Umbilical cord (tissue), 2 donors: ENCODE results near the gene MALL. TPM values are rescaled to one million over a fixed set of nuclear protein-coding genes. Genes with fewer than 3 reads are reported as not detected.
"Not testable (repeated sequence)": the region's sequence is repeated elsewhere in the genome, so short reads cannot be mapped to it uniquely, and the experiment has no call there.

Experiments
- DNase-seq: peaks from one replicate; pipeline ENCODE4 v3.0.0-alpha.2; 2015; ENCODE audit warnings: low spot score
- total RNA-seq: library from RNA; depleted of rRNA; stranded (reverse); fragments of >200 nt; gene quantifications from one replicate; pipeline ENCODE4 v1.2.3, GENCODE V29; 2014; ENCODE audit warnings: low replicate concordance; ENCODE audit not compliant: insufficient read depth

The MALL gene
- total RNA-seq, 1 donor from 2014 or later = 19.3 TPM

DNA sequence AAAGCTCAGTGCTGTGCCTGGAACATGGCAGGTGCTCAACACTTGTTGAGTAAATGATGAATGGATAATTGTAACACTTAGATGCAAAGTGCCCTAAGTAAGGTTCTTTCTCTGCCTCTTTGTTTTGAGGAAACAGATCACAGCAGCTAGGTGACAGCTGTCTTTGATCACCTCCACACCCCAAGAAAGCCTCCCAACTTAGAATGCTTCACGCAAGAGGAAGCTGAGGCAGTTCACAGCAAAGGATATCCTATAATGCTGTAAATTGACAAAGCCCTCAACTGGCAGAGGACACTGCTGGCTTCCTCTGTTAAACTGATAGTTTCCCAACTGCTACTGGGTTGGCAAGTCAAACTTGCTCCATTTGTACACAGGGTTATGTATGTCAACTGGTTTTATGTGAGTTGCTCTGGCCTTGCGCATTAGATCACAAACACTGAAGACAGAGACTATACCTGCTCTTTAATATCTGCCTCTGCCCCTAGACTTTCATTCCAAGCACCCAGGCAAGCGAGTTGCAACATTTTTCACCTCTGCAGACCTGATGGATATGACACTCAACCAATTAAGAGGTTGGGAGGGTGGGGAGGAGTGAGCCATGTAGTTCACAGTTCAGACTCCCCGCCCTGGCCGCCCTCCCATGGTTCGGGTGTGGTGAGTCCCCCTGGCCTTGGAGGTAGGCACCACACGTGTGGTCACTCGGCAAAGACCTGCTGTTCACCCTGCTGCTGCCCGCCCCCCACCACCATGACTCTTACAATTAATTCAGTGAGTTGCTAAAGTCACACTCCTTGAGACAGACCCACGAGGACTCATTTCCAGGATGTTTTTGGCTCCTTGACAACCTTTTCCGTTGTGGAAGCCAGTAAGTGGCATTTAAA, 4.8 kb upstream of the MALL start:
- no peak for DNase-seq

DNA sequence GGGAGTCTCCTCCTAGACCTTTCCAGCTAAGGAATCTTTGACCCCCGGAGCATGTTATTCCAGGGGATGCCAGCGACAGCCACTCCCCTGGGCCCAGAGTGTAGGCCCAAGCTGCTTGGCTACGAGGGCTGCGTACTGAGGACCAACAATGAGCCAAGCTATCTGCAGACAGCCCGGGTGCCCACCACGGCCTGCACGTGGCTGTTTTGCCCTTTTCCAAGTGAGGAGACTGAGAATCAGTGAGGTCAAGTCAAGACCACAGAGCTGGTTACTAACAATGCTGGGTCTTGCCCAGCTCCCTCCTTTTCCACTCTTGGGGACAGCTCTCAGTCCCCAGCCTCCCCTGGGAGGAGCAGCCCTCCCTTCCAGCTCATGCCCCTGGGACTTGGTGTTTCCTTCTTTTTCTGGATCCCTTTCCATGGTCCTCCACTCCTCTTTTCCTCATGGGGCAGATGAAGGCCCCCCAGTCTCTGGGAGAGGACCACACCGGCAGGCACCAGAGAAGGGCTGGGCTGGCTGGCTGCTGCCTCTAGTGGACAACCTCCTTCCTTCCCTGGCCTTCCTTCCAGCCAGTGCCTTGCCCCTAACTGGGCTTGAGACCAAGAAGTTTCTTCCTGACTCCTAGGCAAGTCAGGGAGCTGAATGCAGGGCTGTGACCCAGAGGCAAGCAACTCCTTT, 550 bp upstream of the MALL start:
- peak; percentile 45 for DNase-seq

DNA sequence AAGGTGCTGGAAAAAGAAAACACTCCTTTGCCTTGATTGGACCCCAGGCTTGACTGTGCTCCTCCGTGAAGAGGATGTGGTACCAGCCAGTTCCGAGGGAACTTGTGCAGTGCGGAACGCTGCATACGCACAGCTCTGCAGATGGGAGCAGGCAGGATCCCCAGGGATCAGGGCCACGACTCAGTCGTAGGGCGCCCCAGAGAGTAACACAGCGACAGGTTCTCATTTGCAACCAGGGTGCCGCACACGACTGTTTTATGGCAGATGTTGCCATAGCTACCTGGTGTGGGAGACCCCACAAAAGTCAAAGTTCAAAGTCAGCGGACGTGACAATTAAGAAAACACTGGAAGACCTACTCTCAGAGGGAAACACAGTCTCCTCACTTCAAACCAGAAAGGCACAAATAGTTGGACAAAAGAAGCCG, 779 bp downstream of the MALL start:
- DNase-seq = no peak

DNA sequence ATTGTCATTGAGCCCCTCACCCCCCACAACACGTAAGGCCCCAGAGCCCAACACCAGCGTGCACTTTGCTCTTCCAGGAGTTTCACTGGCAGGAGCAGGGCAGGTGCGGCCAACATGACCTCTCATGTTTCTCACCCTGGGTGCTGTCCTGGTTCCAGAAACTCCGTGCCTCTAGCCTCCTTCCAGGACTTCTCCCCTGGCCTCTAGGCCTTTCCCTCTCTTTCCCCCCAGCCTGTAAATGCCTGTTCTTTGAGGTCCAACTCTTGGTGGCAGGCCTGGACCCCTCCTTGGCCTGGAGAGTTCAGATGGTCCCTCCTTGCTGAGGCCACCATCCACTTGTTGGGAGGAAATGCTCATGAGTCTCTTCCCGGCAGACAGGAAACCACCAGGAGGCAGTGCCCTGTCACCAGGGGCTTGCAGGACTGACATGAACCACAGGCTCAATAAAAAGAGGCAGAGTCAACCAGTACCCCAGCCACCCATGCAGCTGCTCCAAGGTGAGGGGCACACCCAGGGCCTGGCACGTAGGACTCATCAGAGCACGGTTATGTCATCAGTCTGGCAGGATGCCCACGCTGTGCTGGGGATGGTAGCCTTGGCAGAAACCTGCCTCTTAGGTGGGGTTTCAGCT, 1.5 kb downstream of the MALL start:
- DNase-seq = no peak

DNA sequence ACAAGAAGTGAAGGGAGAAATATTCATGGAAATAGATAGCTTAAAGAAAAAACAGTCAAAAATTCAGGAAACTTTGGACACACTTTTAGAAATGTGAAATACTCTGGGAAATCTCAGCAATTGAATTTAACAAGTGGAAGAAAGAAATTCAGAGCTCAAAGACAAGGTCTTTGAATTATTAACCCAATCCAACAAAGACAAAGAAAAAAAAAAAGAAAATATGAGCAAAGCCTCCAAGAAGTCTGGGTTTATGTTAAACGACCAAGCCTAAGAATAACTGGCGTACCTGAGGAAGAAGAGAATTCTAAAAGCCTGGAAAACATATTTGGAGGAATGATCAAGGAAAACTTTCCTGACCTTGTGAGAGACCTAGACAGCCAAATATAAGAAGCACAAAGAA, 7.3 kb downstream of the MALL start:
- DNase-seq = not testable (repeated sequence)

DNA sequence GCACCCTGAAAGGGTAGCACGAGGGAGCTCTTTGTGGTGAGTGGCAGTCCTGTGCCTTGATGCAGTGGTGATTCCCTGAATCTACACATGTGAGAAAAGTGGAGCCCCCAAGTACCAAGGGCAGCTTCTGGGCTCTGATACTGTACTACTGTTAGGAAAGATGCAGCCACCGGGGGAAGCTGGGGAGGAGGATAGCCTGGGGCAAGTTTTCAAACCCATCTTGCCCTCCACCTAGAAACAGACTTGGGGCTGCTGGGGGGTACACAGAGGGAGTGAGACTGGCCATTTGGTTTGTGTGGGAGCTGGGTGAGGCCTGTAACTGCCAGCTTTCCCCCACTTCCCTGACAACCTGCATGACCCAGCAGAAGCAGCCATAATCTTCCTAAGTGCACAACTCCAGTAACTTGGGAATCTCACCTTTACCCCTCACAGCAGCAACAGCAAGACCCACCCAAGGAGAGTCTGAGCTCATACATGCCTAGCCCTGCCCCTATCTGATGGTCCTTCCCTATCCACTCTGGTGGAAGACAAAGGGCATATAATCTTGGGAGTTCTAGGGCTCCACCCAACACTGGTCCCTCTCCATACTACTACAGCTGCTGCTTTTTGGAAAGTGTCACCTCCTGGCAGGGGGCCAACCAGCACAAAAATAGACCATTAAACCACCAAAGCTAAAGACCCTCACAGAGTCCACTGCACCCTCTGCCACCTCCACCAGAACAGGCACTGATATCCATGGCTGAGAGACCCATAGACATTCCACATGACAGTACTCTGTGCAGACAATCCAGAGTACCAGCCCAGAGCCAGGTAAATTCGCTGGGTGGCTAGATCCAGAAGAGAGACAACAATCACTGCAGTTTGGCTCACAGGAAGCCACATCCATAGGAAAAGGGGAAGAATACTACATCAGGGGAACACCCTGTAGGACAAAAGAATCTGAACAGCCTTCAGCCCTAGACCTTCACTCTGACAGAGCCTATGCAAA, 8.2 kb downstream of the MALL start:
- DNase-seq = no peak

DNA sequence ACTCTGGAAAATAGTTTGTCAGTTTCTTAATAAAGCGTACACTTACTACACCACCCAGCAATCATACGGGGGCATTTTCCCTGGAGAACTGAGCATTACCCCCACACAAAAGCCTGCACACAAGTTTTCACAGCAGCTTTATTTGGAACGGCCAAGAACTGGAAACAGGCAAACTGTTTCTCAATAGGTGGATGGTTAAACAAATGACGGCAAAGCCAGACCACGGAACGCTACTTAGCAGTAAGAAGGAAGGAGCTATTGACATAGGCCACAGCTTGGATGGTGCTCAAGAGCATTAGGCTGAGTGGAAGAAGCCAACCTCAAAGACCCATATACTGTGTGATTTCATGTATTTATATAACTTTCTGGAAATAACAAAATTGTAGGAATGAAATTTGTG, 9.0 kb downstream of the MALL start:
- no peak for DNase-seq

DNA sequence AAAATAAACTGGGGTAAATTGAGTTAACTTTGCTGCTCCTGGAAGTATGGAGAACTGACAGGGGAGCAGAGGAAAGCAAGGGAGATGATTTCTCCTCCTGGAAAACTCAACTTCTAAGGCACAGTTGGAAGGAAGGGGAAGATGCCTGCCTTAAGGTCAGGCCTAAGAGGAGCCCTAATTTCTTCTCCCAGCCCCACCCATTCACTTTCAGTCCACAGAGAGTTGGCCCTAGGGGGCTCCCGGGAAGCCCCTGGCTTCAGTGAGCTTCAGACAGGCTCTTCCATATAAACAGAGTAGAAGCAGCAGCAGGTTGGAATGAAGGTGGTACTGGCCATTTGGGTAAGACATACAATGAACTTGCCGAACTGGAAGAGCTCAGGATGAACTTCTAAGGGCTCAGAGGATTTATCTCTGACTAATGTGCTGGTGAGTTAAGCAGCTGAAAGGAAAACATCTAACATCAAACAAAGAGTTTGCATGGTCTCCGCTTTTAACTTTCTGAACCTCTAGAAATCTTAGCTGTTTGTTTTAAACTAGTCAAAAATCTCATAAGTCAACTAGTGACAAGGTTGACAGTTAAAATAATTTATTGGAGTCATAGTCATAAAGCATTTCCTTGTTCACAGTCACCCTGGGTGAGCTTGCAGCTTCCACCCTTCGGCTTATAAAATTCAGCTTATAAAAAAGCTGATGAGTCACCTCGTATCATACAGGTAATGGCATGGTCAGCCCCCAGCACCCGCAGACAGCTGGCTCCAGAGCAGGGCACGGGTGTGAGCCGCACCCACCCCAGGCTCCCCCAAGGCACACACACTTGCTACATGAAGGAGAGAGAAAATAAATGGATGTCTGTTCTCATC, 9.8 kb downstream of the MALL start:
- DNase-seq = peak; percentile 67

DNA sequence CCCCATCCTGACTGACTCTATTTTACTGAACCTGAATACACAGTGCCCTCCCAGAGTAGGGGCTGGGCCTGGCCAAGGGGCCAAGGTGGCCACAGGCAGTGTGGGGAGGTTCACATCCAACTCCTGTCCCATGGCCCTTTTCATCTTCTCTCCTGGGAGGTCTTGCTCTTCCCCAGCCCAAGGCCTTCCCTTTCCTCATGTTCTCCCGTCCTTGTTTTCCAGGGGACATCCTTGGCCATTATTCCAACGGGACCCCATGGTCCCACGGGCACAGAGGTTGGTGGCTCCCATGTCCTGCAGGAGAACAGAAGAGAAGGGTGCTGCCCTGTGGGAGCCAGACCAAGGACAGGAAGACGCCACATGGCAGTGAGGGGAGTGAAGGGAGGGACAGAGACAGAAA, 10.4 kb downstream of the MALL start:
- no peak for DNase-seq

DNA sequence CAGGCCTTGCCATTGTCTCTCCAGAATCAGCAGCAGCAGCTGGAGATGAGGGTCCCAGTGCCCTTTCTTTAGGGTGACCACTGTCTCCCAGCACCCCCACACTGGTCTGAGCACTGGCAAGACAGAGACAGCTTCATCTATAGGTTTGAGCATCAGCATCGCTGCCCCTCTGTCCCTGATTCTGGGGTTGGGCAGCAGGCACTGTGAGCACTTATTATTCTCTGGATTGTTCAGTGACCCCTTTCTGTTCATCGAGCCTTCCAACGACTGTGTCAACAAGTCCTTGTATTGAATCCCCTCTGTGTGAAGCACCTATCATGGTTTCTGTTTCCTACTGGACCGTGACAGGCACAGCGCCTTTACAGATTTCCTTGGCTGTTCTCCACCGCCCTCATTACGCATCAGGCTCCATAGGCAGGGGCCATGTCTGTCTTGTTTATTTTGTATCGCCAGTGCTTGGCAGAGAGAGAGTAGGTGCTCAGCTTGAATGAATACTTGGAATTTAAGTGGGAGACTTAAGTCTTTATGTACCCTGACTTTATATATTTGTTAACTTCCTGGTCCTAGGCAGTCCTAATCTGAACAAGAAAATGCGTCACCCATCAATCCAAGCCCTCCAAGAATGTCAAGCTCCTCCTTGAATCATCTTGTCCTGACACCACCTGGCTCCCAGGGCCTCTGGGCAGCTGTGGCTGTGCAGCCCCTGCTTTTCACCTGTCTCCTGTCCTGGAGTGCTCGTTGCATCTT, 11.4 kb downstream of the MALL start:
- no peak for DNase-seq

DNA sequence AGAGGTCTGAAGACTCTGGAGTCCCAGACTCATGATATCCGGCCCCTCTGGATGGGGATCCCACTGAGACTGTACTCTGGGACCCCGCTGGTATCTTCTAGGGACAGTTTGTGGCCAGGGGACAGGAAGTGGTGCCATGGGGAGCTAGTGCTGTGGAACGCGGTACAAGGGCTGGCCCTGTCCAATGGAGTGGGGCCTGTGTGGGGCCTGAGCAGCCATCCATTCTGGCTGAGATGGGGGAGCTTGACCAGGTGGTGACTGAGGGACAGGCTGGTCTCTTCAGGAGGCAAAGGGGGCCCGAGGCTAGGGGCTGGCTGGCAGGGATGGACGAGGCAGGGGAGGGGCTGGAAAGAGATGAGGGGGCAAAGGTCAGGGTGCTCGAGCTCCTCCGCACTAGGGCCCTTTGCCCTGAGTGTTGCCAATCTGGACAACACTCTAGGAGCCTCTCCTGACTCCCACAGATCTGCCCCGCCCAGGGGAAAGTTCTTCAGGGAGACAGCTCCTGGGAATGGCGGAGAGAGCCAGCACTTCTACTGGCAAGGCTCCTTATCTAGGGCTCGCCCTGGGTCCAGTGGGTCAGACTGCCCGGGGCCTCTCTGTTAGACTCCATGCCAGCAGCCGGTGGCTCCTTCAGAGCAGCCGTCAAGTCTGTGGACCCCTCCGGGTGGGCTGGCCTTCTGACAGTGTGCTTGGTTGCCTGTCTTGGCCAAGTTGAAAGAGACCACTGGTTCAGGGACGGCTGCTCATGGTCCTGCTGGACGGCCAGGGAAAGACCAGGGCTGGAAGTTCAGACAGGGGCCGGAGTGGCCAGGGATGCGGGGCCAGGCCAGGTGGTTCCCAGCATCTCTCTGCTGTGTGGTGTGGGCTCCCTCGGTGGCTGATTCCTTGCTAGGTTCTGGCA, 12.3 kb downstream of the MALL start:
- DNase-seq = no peak

DNA sequence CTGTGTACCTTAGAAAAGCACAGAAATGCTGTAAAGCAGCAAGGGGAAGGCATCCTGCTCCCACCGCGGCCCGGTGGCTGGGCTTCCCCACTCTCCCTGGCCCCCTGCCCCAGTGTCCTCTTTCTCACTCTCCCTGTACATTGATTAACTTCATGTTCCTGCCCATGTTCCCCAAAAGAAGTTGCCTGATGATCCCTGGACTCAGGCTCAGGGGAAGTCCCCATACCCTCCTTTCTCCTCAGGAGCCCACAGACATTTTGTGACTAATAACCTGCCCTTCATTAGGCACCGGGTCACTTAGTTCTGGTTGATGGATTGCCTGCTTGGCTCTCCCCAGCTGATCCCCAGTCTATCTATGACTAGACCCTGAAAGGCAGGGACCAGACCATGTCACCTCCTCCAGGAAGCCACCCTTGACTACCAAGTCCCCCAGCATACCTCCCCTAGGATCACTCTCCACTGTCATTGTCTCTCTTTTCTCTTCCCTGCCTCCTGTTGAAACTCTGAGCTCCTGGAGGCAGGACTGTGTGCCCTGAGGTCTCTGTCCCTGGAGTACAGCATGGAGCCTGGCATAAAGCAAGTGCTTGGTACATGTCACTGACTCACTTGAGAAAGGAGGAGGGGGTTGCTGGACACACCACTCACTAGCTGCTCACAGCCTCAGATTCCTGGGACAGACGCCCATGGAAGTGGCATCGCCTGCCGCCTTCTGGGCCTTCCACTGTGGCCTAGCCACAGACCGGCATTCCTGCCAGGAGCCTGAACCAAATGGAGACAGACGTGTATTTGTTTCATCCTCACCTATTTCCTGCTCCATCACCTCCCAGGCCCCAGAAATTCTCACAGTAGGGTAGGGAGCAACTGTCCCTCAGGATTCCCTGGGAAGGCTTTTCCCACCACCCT, 13.5 kb downstream of the MALL start:
- no peak for DNase-seq

DNA sequence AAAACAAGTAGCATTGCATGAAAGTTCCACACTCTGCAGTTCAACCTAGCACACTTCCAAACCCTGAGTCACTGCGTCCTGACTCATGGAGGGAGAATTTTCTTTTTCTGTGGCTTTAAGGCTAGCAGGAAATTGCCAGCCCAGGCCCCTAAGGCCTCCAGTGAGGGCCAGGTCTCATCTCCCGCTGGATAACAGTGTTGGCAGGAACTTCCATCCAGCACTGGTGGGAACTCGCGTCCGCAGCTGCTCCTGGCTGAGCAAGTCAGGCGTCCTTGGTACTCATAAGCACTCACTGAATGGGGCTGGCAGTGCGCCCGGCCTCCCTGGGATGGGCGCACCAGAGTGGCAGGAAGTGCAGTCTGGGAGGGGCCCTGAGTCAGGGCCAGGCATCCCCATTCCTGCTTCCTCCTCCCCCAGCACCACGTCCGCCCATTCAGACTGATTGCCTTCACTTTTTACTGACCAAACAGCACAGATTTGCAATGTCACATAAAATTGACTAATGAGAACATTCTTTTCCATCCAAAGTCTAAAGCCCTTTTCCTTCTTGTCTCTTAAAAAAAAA, 14.3 kb downstream of the MALL start:
- DNase-seq = peak; percentile 98

DNA sequence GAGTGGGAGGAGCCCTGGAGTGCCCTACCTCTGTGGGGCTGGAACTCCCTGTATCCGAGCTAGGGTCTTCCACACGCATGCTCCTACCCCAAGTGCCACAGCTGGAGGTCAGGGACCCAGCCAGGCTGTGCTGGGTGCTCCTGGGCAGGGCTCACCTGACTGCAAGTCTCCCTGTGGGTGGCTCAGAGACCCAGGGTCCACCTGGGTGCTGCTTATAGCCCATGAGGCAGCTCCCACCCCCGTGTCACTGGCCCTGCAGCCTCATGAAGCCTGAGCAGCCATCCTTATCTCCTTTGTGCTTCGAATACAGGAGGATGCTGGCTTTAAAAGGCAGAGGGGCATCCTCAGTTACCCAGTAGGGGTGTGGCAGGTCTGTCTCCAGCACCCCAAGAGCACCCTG, 14.7 kb downstream of the MALL start:
- DNase-seq = not testable (repeated sequence)

DNA sequence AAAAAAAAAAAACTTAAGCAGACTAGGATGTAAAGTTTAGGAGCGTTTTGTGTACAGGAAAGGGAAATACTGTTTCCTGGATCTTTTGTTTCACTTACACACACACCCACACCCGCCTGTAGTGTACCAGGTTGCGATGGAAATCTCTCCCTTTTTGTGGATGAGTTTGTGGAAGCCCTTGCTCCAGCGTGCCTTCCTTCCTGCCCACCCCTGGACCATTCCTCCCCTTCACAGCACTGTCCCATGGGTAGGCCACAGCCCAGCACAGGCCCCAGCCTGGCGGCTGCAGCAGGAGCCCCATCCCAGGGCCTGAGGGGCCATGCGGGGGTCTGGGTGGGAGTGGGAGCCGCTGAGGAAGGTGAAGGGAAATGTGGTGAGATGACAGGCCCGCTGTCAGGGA, 15.1 kb downstream of the MALL start:
- no peak for DNase-seq

DNA sequence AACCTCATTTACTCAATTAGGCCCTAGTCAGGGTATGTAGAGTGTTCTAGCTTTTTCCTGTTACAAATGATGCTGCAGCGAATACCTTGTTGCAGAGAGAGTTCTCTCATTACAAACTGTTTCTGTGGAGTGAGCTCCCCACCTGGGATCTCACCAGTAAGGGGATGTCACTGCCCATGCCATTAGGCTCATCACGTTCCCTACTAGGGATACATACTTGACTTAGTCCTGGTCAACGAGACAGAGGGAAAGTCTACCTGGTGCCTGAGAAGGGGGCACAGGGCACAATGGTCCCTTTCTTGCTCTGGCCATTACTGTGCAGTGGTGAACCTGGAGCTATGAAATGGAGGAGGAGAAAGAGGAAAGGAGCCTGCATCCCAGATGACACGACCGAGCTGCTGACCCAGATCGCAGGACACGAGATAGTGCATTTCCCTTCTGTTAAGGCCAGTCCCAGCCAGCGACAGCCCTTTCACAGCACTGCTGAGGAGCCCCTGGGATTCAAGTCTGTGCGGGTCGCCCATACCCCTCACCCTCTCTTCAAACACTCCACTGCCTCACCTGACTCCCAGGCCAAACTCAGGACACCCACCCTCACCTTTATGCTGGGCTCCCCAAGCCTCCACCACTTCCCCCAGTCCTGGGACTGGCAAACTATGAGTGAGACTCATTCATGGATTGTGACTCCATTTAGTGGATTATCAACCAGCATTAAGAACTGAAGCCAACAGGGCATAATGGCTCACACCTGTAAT, 16.0 kb downstream of the MALL start:
- DNase-seq = no peak
